Kidney (tissue), 14 donors: ENCODE data around the gene KRTAP2-4. TPM values are rescaled to one million over a fixed set of nuclear protein-coding genes. Genes with fewer than 3 reads are reported as not detected.
"Not testable (repeated sequence)": the region's sequence is repeated elsewhere in the genome, so short reads cannot be mapped to it uniquely, and the experiment has no call there.

ENCODE experiments used
- DNase-seq, 5 donors: peaks; one replicate each; pipeline ENCODE4 v3.0.0-alpha.2; 2013 to 2020
- FAIRE-seq: peaks from 2 replicates; lab custom pipeline; 2012; peaks lifted over from hg19 to GRCh38; lab: Jason Lieb, UNC
- H3K27ac ChIP-seq, 2 donors: one replicate each; pipeline ENCODE4 v1.7.0; 2013; ENCODE audit warnings: low read depth in 2 of 2, low read length in 2 of 2, inconsistent platforms in 1 of 2
- H3K27me3 ChIP-seq: one replicate; pipeline ENCODE4 v1.7.1; 2013; ENCODE audit warnings: low read length, inconsistent platforms; ENCODE audit not compliant: control insufficient read depth, insufficient read depth
- H3K36me3 ChIP-seq, 3 donors: one replicate each; pipeline versions ENCODE4 v1.7.0 to v1.7.1; 2013; ENCODE audit warnings: low read length in 3 of 3, control low read depth in 1 of 3, inconsistent platforms in 1 of 3; ENCODE audit not compliant: insufficient read depth in 3 of 3, control insufficient read depth in 2 of 3
- H3K4me1 ChIP-seq, 3 donors: one replicate each; pipeline versions ENCODE4 v1.7.0 to v1.7.1; 2013; ENCODE audit warnings: low read length in 3 of 3, inconsistent platforms in 1 of 3, low read depth in 1 of 3; ENCODE audit not compliant: control insufficient read depth in 2 of 3, insufficient read depth in 2 of 3
- H3K4me3 ChIP-seq, 3 donors: one replicate each; pipeline versions ENCODE4 v1.7.0 to v1.8.1; 2013; ENCODE audit warnings: low read length in 3 of 3, control low read depth in 1 of 3, inconsistent platforms in 1 of 3
- H3K9ac ChIP-seq, 3 donors: one replicate each; pipeline versions ENCODE4 v1.7.0 to v1.7.1; 2013; ENCODE audit warnings: low read length in 3 of 3, control low read depth in 1 of 3, inconsistent platforms in 1 of 3
- H3K9me3 ChIP-seq, 3 donors: one replicate each; pipeline versions ENCODE4 v1.7.0 to v1.7.1; 2013; ENCODE audit warnings: low read length in 3 of 3, control low read depth in 1 of 3, inconsistent platforms in 1 of 3; ENCODE audit not compliant: control insufficient read depth in 2 of 3, insufficient read depth in 1 of 3
- CTCF ChIP-seq: IDR thresholded peaks from 3 replicates; pipeline ENCODE4 v1.5.1; 2012; ENCODE audit warnings: mild to moderate bottlenecking, moderate library complexity, borderline replicate concordance; ENCODE audit not compliant: insufficient read depth; ENCODE audit errors: extremely low read depth
- intact Hi-C: fragments of 100-400 bp; cut with DNase I; formaldehyde crosslinking; loops from one replicate; pipeline ENCODE4 v1.11.1; 2022
- polyA plus RNA-seq: library from polyadenylated mRNA; stranded (reverse); fragments of 350-450 nt; fragmentation: Illumina TruSeq; extraction: RNeasy Lipid Tissue Mini Kit (QIAGEN cat#74804); gene quantifications from one replicate; pipeline ENCODE4 v1.2.3, GENCODE V29; 2014; ENCODE audit warnings: low read depth, low replicate concordance; ENCODE audit not compliant: insufficient read depth
- total RNA-seq: library from RNA; stranded (reverse); fragmentation: NEBNext Ultra II Directional; extraction: Animal tissue kit (Norgen Biotek cat#: 25700); gene quantifications from one replicate; pipeline ENCODE4 v1.2.1, GENCODE V29; 2021
- donor health status: control.
- donor health status: control.
- donor health status: control.
- donor health status: control.
- donor health status: control.
- donor health status: DM: yes; HTN: yes; CAD: no.
- donor health status: Normal renal cell carcinoma (clear cell type).

Gene KRTAP2-4
- total and polyA plus RNA-seq, 2 donors from 2014 or later: not detected

- DNase-seq: no peak
- intact Hi-C loops: no loop called here
- FAIRE-seq: no peak
Measured at GRCh38 chr17:41096055-41096454, 30.4 kb upstream of the KRTAP2-4 start.

GRCh38 chr17:41088760-41089352 is 23.2 kb upstream of the KRTAP2-4 start:
- intact Hi-C loops, FAIRE-seq: not testable (repeated sequence)

More at GRCh38 chr17:41096055-41096454, 30.4 kb upstream of the KRTAP2-4 start:
- Histone ChIP-seq H3K27me3 (no peaks in the 10 kb centered on the region), H3K4me3 (no peak overlapping the region), H3K9me3 (no peaks in the 10 kb centered on the region), H3K27ac (no peak overlapping the region), H3K9ac (no peak overlapping the region), H3K36me3 (no peaks in the 10 kb centered on the region), H3K4me1 (no peaks in the 10 kb centered on the region)
- no peak for TF ChIP-seq CTCF

GRCh38 chr17:41084100-41084856 is 18.6 kb upstream of the KRTAP2-4 start, which contains the start of gene KRTAP4-7:
Gene KRTAP4-7 (plus strand): TSS chr17:41084150. CDS start chr17:41084207, 57 bp downstream.
- H3K9ac ChIP-seq, FAIRE-seq, H3K27me3 ChIP-seq, H3K4me3 ChIP-seq, DNase-seq, H3K36me3 ChIP-seq, H3K9me3 ChIP-seq, intact Hi-C loops, H3K27ac ChIP-seq, H3K4me1 ChIP-seq: not testable (repeated sequence)

More at GRCh38 chr17:41088760-41089352, 23.2 kb upstream of the KRTAP2-4 start:
- H3K27me3 ChIP-seq, H3K36me3 ChIP-seq, DNase-seq, H3K4me1 ChIP-seq, H3K9ac ChIP-seq, H3K27ac ChIP-seq, H3K9me3 ChIP-seq, H3K4me3 ChIP-seq: not testable (repeated sequence)

GRCh38 chr17:41083427-41083826 is 17.7 kb upstream of the KRTAP2-4 start:
- intact Hi-C loops, H3K4me3 ChIP-seq, H3K36me3 ChIP-seq, H3K9me3 ChIP-seq, H3K9ac ChIP-seq, H3K27ac ChIP-seq, FAIRE-seq, H3K27me3 ChIP-seq, H3K4me1 ChIP-seq, DNase-seq: not testable (repeated sequence)

GRCh38 chr17:41082626-41083025 is 16.9 kb upstream of the KRTAP2-4 start:
- Histone ChIP-seq H3K27ac (no peak overlapping the region), H3K4me1 (no peaks in the 10 kb centered on the region), H3K36me3 (no peaks in the 10 kb centered on the region), H3K9me3 (no peaks in the 10 kb centered on the region), H3K9ac (no peak overlapping the region), H3K27me3 (no peaks in the 10 kb centered on the region), H3K4me3 (no peak overlapping the region)
- TF ChIP-seq CTCF: no peak
- DNase-seq (no peak), FAIRE-seq (no peak)
- intact Hi-C loops: no loop called here
